Measurements from ENCODE around the gene ITPR1.

- no peak for TF ChIP-seq EZH2 (IDR thresholded peaks at IDR 0.05; ENCODE audit: insufficient read depth, poor library complexity, severe bottlenecking)
- TF ChIP-seq EZH2phosphoT487 (IDR thresholded peaks at IDR 0.05; ENCODE audit: insufficient read depth, low read depth), result no peak
Measured at GRCh38 chr3:4814305-4814903, 321.3 kb downstream of the ITPR1 start.
